ENCODE results near the gene PNPLA8. TPM values are rescaled to one million over a fixed set of nuclear protein-coding genes. Genes with fewer than 3 reads are reported as not detected.

The PNPLA8 gene
- total RNA-seq, 1 donor from 2014 or later = 27.4 TPM

DNA sequence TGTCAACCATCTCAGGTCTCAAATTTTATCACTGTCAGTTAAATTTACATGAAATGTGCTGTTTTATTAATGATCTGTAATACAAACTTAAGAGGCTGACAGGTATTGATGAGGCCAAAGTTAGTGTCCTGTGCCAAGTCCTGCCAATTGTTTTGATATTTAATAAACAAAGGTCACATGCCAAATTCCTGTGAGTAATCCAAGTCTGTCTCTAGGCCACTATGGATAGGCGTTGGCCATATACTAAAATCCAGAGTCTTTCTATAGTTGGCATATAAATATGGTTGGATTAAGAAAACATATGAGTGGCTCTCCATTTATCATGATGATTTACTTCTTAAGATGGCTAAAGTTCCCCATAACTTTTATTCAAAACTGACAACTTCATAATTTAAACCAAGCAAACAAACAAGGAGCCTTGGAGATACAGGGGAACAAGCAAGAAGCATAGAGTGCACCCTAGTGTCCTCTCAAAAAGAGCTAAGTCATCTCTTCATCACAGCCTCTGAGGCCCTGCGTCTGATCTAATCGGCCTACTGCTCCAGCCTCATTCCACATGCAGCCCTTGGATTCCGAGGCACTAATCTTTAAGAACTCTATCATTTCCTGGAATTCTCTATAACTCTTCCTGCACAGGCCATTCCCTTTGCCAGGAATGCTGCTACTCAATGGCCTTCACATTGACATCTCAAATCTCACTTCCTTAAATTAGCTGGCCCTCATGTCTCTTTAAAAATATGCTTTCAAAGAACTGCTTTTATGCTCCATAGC lies 37.0 kb downstream of the PNPLA8 start:
- Histone ChIP-seq H3K36me3 (peaks cover 55% of the 10 kb centered on the region), H3K27me3 (no peaks in the 10 kb centered on the region), H3K4me1 (no peaks in the 10 kb centered on the region), H3K4me3 (no peak overlapping the region), H3K27ac (no peak overlapping the region), H3K9me3 (no peaks in the 10 kb centered on the region)
- TF ChIP-seq, protein P1, sequence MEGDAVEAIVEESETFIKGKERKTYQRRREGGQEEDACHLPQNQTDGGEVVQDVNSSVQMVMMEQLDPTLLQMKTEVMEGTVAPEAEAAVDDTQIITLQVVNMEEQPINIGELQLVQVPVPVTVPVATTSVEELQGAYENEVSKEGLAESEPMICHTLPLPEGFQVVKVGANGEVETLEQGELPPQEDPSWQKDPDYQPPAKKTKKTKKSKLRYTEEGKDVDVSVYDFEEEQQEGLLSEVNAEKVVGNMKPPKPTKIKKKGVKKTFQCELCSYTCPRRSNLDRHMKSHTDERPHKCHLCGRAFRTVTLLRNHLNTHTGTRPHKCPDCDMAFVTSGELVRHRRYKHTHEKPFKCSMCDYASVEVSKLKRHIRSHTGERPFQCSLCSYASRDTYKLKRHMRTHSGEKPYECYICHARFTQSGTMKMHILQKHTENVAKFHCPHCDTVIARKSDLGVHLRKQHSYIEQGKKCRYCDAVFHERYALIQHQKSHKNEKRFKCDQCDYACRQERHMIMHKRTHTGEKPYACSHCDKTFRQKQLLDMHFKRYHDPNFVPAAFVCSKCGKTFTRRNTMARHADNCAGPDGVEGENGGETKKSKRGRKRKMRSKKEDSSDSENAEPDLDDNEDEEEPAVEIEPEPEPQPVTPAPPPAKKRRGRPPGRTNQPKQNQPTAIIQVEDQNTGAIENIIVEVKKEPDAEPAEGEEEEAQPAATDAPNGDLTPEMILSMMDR (IDR thresholded peaks at IDR 0.05) = no peak
- DNase-seq (no peak), ATAC-seq (no peak)
- intact Hi-C loops (cut with DNase I) = no loop called here

DNA sequence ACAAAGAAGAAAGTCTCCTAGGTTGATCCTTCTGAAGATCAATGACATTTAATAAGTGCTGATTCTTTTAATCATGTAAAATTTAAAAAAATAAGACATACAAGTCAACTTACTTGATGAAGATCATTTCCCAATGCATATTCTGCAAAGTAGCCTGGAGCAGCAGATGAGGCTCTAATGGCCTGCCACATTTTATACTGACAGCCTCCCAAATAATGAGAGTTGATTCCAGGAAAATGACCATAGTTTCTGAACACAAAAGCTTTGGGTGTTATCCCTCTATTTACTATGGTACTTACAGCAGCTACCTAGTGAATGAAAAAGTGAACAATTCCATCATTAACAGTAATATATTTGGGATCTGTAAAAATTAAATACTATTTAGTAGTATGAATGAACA lies 38.3 kb downstream of the PNPLA8 start:
- peaks cover 51% of the 10 kb centered on the region for H3K36me3 ChIP-seq
- H3K4me3 ChIP-seq = no peak overlapping the region
- DNase-seq (no peak), ATAC-seq (no peak)
- TF ChIP-seq, protein P1 (IDR thresholded peaks at IDR 0.05) = no peak
- no peak overlapping the region for H3K27ac ChIP-seq
- intact Hi-C loops (cut with DNase I) = no loop called here
- no peaks in the 10 kb centered on the region for H3K4me1 ChIP-seq
- H3K27me3 ChIP-seq = no peaks in the 10 kb centered on the region
- no peaks in the 10 kb centered on the region for H3K9me3 ChIP-seq

GRCh38 chr7:108486291-108486966 lies 39.5 kb downstream of the PNPLA8 start:
- DNase-seq (no peak), ATAC-seq (no peak)
- H3K27me3 ChIP-seq = no peaks in the 10 kb centered on the region
- intact Hi-C loops (cut with DNase I) = no loop called here
- H3K4me3 ChIP-seq = no peak overlapping the region
- TF ChIP-seq, protein P1 (IDR thresholded peaks at IDR 0.05) = no peak
- no peaks in the 10 kb centered on the region for H3K9me3 ChIP-seq
- no peak overlapping the region for H3K27ac ChIP-seq
- H3K4me1 ChIP-seq = no peaks in the 10 kb centered on the region
- peaks cover 47% of the 10 kb centered on the region for H3K36me3 ChIP-seq

- H3K9me3 ChIP-seq = no peaks in the 10 kb centered on the region
- no peak overlapping the region for H3K4me3 ChIP-seq
- H3K4me1 ChIP-seq = no peaks in the 10 kb centered on the region
- TF ChIP-seq, protein P1 (IDR thresholded peaks at IDR 0.05) = no peak
- H3K27ac ChIP-seq = no peak overlapping the region
- ATAC-seq = no peak
- intact Hi-C loops (cut with DNase I) = no loop called here
- no peaks in the 10 kb centered on the region for H3K27me3 ChIP-seq
- no peak for DNase-seq
- H3K36me3 ChIP-seq = peaks cover 41% of the 10 kb centered on the region
Measured at GRCh38 chr7:108484137-108484536, 41.8 kb downstream of the PNPLA8 start.

DNA sequence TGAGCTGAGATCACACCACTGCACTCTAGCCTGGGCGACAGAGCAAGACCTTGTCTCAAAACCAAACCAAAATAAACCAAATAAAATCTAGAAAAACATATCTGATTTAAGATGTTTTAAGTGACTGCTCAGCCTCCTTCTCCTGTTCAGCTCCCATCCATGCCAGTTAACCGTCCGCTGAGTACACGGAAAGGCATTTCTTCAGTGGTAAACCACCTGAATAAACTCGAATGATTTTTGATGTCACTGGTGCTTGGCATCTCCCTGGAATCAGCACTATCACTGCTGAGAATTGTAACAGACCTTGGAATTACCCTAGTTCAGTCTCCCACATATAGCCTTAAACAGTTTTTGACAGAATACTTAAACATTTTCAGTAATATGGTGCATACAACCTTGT lies 45.6 kb downstream of the PNPLA8 start:
- TF ChIP-seq, protein P1 (IDR thresholded peaks at IDR 0.05) = no peak
- Histone ChIP-seq H3K36me3 (peaks cover 45% of the 10 kb centered on the region), H3K9me3 (no peaks in the 10 kb centered on the region), H3K27me3 (no peaks in the 10 kb centered on the region), H3K27ac (no peak overlapping the region), H3K4me1 (no peaks in the 10 kb centered on the region), H3K4me3 (no peak overlapping the region)
- ATAC-seq (no peak), DNase-seq (no peak)
- intact Hi-C loops (cut with DNase I) = no loop called here

All from upper lobe of right lung (tissue), 1 donor.